GM12875 (cell line): ENCODE results near the gene ASIC2.

Experiments
- H3K4me3 ChIP-seq: one replicate; pipeline ENCODE4 v1.5.1; 2011; ENCODE audit warnings: low read depth, low read length, control low read depth
- CTCF ChIP-seq: IDR thresholded peaks from 2 replicates; pipeline ENCODE4 v1.5.1; 2011; ENCODE audit warnings: low read depth, mild to moderate bottlenecking, control low read depth, inconsistent platforms, low read length, moderate library complexity, borderline replicate concordance; ENCODE audit not compliant: insufficient read depth

The ASIC2 gene

GRCh38 chr17:33280162-33280943, 12.7 kb downstream of the ASIC2 start:
- no peak overlapping the region for H3K4me3 ChIP-seq
- TF ChIP-seq CTCF: no peak

- TF ChIP-seq CTCF: no peak
- no peak overlapping the region for H3K4me3 ChIP-seq
These were observed 15.5 kb downstream of the ASIC2 start for GRCh38 chr17:33277436-33278100.

- H3K4me3 ChIP-seq: no peak overlapping the region
- no peak for TF ChIP-seq CTCF
These were observed 19.2 kb downstream of the ASIC2 start for GRCh38 chr17:33273743-33274410.

- H3K4me3 ChIP-seq: no peak overlapping the region
- no peak for TF ChIP-seq CTCF
These were observed 19.8 kb downstream of the ASIC2 start for GRCh38 chr17:33273271-33273670.

- H3K4me3 ChIP-seq: no peak overlapping the region
- no peak for TF ChIP-seq CTCF
These were observed 20.7 kb downstream of the ASIC2 start for GRCh38 chr17:33272438-33272837.

- H3K4me3 ChIP-seq: no peak overlapping the region
- TF ChIP-seq CTCF: no peak
These were observed 23.6 kb downstream of the ASIC2 start for GRCh38 chr17:33269337-33270060.
